WI38 (cell line): Measurements from ENCODE around the gene CYB561A3.

ENCODE experiments used
- H3K4me3 ChIP-seq: 2 replicates; pipeline ENCODE4 v1.5.1; 2011; ENCODE audit warnings: low read depth, mild to moderate bottlenecking, control low read depth, low read length
- TF ChIP-seq, protein P1 (sequence below): IDR thresholded peaks from 2 replicates; pipeline ENCODE4 v1.5.1; 2012; ENCODE audit warnings: low read depth, mild to moderate bottlenecking, control low read depth, low read length

The CYB561A3 gene

DNA sequence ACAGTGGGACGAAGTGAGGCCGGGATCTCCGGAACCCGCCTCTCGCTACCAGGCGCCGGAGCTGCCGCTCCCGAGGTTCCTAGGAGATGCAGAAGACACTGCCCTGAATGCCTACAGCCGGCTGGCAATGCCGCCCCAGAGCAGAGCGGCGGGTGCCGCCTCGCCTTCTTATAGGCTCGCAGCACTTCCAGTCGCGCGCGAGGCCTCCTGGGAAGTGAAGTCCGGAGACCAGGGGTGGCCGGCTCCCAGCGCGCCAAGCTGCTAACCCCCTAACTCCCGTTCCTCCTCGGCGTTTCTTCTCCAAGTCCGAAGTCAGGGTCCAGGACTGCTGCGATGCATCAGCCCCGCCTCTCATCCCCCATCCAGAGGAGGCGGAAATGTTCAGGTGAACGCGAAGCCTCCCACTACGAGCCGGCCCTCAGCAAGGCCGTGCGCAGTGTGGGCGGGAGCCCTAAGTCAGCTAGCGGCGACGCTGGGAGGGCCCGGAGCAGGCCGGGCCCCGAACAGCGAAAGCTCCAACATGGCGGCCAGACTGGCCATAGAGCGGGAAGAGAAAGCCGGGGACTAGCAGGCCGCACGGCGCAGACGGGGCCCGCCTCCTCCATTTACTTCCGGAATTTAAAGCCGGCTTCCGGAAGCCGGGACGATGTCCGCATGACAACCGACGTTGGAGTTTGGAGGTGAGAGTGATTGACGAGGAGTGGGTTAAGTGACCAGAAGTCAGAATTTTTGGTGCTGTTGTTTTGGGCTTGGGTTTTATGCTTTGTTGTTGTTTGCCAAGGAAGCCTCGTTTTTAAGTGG is at the start of gene CYB561A3, which contains the start of gene TMEM138:
CYB561A3 (minus strand) TSS at position 142 of the 801 bp plus-strand sequence. CDS start 5,169 bp downstream, outside the sequence.
TMEM138 (plus strand) TSS at position 634 of the 801 bp plus-strand sequence. CDS start 2,017 bp downstream, outside the sequence.
- H3K4me3 ChIP-seq: peak within 1 kb of the TSS; percentile 78
- TF ChIP-seq, protein P1, sequence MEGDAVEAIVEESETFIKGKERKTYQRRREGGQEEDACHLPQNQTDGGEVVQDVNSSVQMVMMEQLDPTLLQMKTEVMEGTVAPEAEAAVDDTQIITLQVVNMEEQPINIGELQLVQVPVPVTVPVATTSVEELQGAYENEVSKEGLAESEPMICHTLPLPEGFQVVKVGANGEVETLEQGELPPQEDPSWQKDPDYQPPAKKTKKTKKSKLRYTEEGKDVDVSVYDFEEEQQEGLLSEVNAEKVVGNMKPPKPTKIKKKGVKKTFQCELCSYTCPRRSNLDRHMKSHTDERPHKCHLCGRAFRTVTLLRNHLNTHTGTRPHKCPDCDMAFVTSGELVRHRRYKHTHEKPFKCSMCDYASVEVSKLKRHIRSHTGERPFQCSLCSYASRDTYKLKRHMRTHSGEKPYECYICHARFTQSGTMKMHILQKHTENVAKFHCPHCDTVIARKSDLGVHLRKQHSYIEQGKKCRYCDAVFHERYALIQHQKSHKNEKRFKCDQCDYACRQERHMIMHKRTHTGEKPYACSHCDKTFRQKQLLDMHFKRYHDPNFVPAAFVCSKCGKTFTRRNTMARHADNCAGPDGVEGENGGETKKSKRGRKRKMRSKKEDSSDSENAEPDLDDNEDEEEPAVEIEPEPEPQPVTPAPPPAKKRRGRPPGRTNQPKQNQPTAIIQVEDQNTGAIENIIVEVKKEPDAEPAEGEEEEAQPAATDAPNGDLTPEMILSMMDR: no peak

DNA sequence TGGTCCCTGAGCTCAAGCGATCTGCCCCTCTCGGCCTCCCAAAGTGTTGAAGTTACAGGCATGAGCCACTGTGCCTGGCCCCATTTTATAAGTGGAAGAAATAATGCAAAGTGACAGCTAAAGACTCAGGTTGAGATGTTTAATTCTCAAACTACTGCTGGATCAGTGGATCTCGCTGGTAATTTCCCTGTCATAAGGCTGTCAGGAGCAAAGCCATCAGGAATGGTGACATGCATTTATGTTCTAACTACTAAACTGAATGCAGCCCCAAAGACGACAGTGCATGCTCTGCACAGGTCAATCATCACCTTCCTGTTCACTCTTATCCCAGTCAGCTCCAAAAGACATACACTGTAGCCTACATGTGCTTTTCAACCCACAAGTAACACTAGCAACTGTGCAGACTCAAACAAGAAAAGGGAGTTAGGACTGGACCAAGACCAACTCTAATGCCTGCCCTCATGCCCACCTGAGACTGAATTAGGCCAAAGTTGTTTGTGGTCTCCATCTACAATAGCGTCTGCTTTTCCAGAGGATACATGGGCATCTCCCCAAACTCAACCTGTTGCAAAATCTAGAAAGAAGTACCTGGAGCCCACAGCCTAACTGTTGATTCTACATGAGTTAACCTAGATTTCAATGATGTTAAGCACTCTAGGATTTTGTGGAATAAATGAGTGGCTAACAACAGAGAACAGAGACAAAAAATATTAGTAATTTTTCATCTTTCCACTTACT is 45.5 kb upstream of the CYB561A3 start:
- TF ChIP-seq, protein P1: no peak
- H3K4me3 ChIP-seq: no peak overlapping the region

- no peak overlapping the region for H3K4me3 ChIP-seq
- TF ChIP-seq, protein P1: no peak
These were observed 44.4 kb upstream of the CYB561A3 start for GRCh38 chr11:61406067-61406466.

- H3K4me3 ChIP-seq: no peak overlapping the region
- TF ChIP-seq, protein P1: no peak
These were observed 43.0 kb upstream of the CYB561A3 start for GRCh38 chr11:61404641-61405040.

DNA sequence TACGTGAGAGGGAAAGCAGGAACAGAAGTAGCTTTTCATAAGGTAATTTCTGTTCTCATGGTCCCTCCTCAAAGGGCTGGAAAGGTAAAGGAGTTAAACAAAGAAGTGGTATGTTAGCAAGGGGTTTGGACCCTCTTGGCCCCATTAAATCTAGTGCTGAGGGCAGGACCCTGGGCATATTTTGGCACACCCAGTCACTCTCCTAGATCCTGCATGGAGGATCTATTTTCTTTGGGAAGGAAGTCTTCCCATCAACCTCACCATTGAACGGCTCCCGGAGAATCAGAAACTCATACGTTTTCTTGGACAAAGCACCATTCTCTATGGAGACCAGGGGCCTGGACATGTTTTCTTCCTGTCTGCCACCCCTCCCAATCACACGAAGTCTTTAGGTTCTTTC is 42.4 kb upstream of the CYB561A3 start:
- H3K4me3 ChIP-seq: no peak overlapping the region
- TF ChIP-seq, protein P1: no peak

- TF ChIP-seq, protein P1: no peak
- H3K4me3 ChIP-seq: no peak overlapping the region
These were observed 42.0 kb upstream of the CYB561A3 start for GRCh38 chr11:61403658-61404057.

- TF ChIP-seq, protein P1: no peak
- H3K4me3 ChIP-seq: no peak overlapping the region
These were observed 39.9 kb upstream of the CYB561A3 start for GRCh38 chr11:61401573-61401972.
